ENCODE data around the gene HIF3A.

GRCh38 chr19:46250076-46250735 lies 46.6 kb upstream of the HIF3A start:
- TF ChIP-seq, protein P1, sequence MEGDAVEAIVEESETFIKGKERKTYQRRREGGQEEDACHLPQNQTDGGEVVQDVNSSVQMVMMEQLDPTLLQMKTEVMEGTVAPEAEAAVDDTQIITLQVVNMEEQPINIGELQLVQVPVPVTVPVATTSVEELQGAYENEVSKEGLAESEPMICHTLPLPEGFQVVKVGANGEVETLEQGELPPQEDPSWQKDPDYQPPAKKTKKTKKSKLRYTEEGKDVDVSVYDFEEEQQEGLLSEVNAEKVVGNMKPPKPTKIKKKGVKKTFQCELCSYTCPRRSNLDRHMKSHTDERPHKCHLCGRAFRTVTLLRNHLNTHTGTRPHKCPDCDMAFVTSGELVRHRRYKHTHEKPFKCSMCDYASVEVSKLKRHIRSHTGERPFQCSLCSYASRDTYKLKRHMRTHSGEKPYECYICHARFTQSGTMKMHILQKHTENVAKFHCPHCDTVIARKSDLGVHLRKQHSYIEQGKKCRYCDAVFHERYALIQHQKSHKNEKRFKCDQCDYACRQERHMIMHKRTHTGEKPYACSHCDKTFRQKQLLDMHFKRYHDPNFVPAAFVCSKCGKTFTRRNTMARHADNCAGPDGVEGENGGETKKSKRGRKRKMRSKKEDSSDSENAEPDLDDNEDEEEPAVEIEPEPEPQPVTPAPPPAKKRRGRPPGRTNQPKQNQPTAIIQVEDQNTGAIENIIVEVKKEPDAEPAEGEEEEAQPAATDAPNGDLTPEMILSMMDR (conservative IDR thresholded peaks at IDR 0.05; ENCODE audit: low read depth, low read length) = no peak
- no peak for TF ChIP-seq EZH2 (IDR thresholded peaks at IDR 0.05; ENCODE audit: borderline replicate concordance, low read depth, low read length, poor library complexity, severe bottlenecking)
